Keratinocyte (primary cell): Measurements from ENCODE around the gene NFE2L1. TPM values are rescaled to one million over a fixed set of nuclear protein-coding genes. Genes with fewer than 3 reads are reported as not detected.
A peak's percentile ranks its signal among the peaks of the same experiment; 100 is the strongest.

Experiments used
- DNase-seq: peaks from one replicate; pipeline ENCODE4 v3.0.0-alpha.2; 2011; ENCODE audit warnings: low read depth, missing footprints, low spot score
- FAIRE-seq: peaks from 2 replicates; lab custom pipeline; 2011; peaks lifted over from hg19 to GRCh38; lab: Jason Lieb, UNC
- H2AFZ ChIP-seq: 2 replicates; pipeline ENCODE4 v1.6.0; 2012; ENCODE audit warnings: low read length, control low read depth, inconsistent platforms; ENCODE audit not compliant: control insufficient read depth
- H3K27ac ChIP-seq: 2 replicates; pipeline ENCODE4 v1.5.1; 2011; ENCODE audit warnings: low read length; ENCODE audit not compliant: control insufficient read depth, insufficient read depth
- H3K27me3 ChIP-seq: 3 replicates; pipeline ENCODE4 v1.6.0; 2011; ENCODE audit warnings: low read length; ENCODE audit not compliant: control insufficient read depth, insufficient read depth; ENCODE audit errors: extremely low read depth
- H3K36me3 ChIP-seq, 2 experiments: 2 replicates in 1 of 2; 3 replicates in 1 of 2; pipeline ENCODE4 v1.5.1; 2011; ENCODE audit warnings: low read length in 2 of 2, mild to moderate bottlenecking in 1 of 2; ENCODE audit not compliant: control insufficient read depth in 2 of 2, insufficient read depth in 2 of 2; ENCODE audit errors: extremely low read depth in 1 of 2
- H3K4me1 ChIP-seq: 3 replicates; pipeline ENCODE4 v1.5.1; 2011; ENCODE audit warnings: low read length; ENCODE audit not compliant: control insufficient read depth, insufficient read depth; ENCODE audit errors: extremely low read depth
- H3K4me2 ChIP-seq: 3 replicates; pipeline ENCODE4 v1.6.0; 2011; ENCODE audit warnings: low read depth, low read length; ENCODE audit not compliant: control insufficient read depth, insufficient read depth; ENCODE audit errors: extremely low read depth
- H3K4me3 ChIP-seq, 3 experiments: fragments of 200-600 bp in 1 of 3; sonication (generic) in 1 of 3; 2 replicates in 2 of 3; 3 replicates in 1 of 3; pipeline ENCODE4 v1.5.1; 2011 to 2016; ENCODE audit warnings: low read length in 3 of 3, mild to moderate bottlenecking in 3 of 3, control low read depth in 2 of 3, inconsistent platforms in 1 of 3, low read depth in 1 of 3, mixed read lengths in 1 of 3, mixed run types in 1 of 3, moderate library complexity in 1 of 3; ENCODE audit not compliant: control insufficient read depth in 2 of 3, insufficient read depth in 2 of 3; ENCODE audit errors: extremely low read depth in 1 of 3
- H3K79me2 ChIP-seq: 2 replicates; pipeline ENCODE4 v1.6.0; 2012; ENCODE audit warnings: low read length; ENCODE audit not compliant: control insufficient read depth, insufficient read depth
- H3K9ac ChIP-seq: 3 replicates; pipeline ENCODE4 v1.6.0; 2011; ENCODE audit warnings: low read length; ENCODE audit not compliant: control insufficient read depth, insufficient read depth; ENCODE audit errors: extremely low read depth
- H3K9me1 ChIP-seq: 3 replicates; pipeline ENCODE4 v1.6.0; 2011; ENCODE audit warnings: low read length; ENCODE audit not compliant: control insufficient read depth, insufficient read depth; ENCODE audit errors: extremely low read depth
- H3K9me3 ChIP-seq: 2 replicates; pipeline ENCODE4 v1.5.1; 2012; ENCODE audit warnings: low read depth, low read length; ENCODE audit not compliant: control insufficient read depth
- H4K20me1 ChIP-seq: 3 replicates; pipeline ENCODE4 v1.6.0; 2011; ENCODE audit warnings: low read length; ENCODE audit not compliant: control insufficient read depth, insufficient read depth; ENCODE audit errors: extremely low read depth
- EZH2 ChIP-seq: IDR thresholded peaks from one replicate; pipeline ENCODE4 v1.6.1; 2012; ENCODE audit warnings: inconsistent platforms, mild to moderate bottlenecking, low read length, moderate library complexity
- dilution Hi-C: fragments of 300-500 bp; cut with MboI; formaldehyde crosslinking; loops from one replicate; pipeline ENCODE4 v1.7.0; 2020; ENCODE audit warnings: low sequenced_read_pairs; ENCODE audit not compliant: extremely low pct_ligation_motif_present
- polyA plus RNA-seq, 5 experiments: library from polyadenylated mRNA; depleted of rRNA in 3 of 5; stranded (reverse) in 3 of 5; stranded (forward) in 1 of 5; unstranded in 1 of 5; fragments of >200 nt; gene quantifications; 1 replicate in 1 of 5; 2 replicates in 3 of 5; 3 replicates in 1 of 5; pipeline versions ENCODE4 v1.2.1 to v1.2.3, GENCODE V29; 2011 to 2012; ENCODE audit warnings: missing spikeins in 2 of 5, low read depth in 1 of 5, low replicate concordance in 1 of 5
- TF ChIP-seq, protein P1 (sequence below), 3 experiments: IDR thresholded peaks in 1 of 3; conservative IDR thresholded peaks in 1 of 3; optimal IDR thresholded peaks in 1 of 3; 2 replicates in 2 of 3; 3 replicates in 1 of 3; pipeline versions ENCODE3 to v1.5.1; 2011; ENCODE audit warnings: low read length in 3 of 3, mild to moderate bottlenecking in 3 of 3, moderate library complexity in 2 of 3, control low read depth in 1 of 3, inconsistent platforms in 1 of 3; ENCODE audit not compliant: insufficient read depth in 2 of 3; ENCODE audit errors: extremely low read depth in 1 of 3

Gene NFE2L1
- polyA plus RNA-seq, 1 donor (not counting 4 experiments of a cell fraction or from before 2014, with no cell fraction given), result 208 TPM

DNA sequence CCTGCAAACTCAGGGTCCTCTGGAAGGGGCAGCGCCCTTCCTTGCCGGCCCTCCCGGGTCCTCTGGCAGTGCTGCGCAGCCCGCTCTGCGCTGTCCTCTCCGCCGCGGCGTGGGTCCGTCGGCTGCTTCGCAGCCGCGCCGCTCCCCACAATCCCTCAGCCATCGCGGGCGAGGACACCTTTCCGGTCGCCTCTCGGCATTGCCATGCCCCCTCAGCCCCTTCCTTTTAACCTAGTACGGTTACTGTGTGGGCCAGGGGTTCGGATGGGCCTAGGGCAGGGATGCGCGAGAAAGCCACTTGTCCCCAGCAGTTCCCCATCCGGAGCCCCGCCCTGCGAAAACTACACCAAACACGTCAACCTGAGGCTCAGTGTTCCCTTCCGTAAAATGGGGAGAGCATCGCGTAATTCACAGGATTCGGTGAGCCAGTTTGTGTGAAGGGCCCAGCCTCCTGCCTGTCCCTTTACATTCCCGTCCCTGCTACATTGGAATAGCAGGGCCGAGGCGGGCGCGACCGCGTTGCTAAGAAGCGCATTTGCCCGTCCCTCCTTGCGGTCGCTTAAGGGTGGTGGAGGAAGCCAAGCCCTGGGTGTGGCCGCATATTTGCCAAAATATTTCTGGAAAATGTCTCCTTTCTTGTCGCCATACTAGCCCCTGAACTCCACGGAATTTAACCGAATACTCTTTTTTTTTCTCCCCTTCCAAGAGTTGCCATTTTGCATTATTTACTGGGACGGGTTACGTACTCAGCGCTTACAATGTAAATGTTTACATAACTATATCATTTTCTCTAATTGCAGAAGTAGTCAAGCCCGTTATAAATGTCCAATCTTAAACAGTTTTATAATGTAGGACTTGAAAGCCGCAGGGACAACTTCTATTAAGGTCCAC, 23.8 kb upstream of the NFE2L1 start:
- FAIRE-seq, result no peak
- Histone ChIP-seq H3K9me3 (no peaks in the 10 kb centered on the region), H3K4me3 (peak overlapping the region; percentile 31 to 78 (median 66)), H3K9me1 (peaks cover 3% of the 10 kb centered on the region), H3K36me3 (no peaks in the 10 kb centered on the region), H2AFZ (peak overlapping the region; percentile 65), H3K4me1 (peaks cover 40% of the 10 kb centered on the region), H3K9ac (peak overlapping the region; percentile 73), H3K79me2 (no peaks in the 10 kb centered on the region), H3K27ac (peak overlapping the region; percentile 73), H3K27me3 (no peaks in the 10 kb centered on the region), H4K20me1 (no peaks in the 10 kb centered on the region), H3K4me2 (peak overlapping the region; percentile 96)
- DNase-seq, result no peak
- TF ChIP-seq, protein P1, sequence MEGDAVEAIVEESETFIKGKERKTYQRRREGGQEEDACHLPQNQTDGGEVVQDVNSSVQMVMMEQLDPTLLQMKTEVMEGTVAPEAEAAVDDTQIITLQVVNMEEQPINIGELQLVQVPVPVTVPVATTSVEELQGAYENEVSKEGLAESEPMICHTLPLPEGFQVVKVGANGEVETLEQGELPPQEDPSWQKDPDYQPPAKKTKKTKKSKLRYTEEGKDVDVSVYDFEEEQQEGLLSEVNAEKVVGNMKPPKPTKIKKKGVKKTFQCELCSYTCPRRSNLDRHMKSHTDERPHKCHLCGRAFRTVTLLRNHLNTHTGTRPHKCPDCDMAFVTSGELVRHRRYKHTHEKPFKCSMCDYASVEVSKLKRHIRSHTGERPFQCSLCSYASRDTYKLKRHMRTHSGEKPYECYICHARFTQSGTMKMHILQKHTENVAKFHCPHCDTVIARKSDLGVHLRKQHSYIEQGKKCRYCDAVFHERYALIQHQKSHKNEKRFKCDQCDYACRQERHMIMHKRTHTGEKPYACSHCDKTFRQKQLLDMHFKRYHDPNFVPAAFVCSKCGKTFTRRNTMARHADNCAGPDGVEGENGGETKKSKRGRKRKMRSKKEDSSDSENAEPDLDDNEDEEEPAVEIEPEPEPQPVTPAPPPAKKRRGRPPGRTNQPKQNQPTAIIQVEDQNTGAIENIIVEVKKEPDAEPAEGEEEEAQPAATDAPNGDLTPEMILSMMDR (optimal IDR thresholded peaks at IDR 0.05 in 1 of 3, IDR thresholded peaks at IDR 0.05 in 1 of 3, conservative IDR thresholded peaks at IDR 0.05 in 1 of 3; ENCODE audit: extremely low read depth in 1 of 3, insufficient read depth in 2 of 3, low read length in 3 of 3), result no peak
- no peak for TF ChIP-seq EZH2
- dilution Hi-C loops, result no loop called here

DNA sequence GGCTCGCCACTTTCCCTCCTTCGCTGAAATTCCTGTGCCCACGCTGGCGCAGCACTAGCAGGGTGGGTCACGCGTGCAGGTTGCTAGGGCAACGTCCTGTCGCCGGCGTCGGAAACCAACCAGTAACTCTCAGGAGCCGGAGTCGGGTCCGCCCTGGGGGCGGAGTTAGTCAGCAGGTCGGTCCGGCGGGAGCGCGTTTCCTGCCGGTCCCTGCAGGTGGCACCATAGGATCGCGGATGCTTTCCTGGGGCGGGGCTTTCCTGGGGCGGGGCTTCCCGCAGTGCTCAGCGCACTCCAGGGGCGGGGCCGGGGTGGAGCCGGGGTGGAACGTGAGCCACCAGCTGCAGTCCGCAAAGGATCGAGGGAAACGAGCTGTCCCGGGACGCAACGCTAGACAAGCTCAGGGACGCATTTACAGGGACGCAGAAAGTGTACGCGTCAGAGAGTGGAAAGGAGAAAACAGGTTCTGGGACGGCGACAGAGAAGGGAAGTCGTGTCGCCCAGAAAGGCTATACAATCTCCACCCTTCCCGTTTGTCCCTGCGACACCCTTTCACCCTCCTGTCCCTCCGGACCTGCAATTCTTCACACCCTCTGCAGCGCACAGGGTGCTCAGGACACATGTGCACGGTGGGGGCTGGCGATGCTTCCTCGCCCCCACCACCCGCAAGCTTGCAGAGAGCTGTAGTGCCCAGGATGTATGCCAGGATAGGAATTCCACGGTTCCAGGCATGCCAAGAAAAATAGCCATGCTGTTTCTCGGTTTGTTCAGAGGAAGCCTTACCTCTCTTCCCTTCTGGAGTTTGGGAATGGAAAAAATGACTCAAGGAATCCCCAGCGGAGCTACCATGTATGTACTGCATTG, 22.9 kb upstream of the NFE2L1 start:
- Histone ChIP-seq H3K27me3 (no peaks in the 10 kb centered on the region), H3K9me3 (no peaks in the 10 kb centered on the region), H3K4me1 (peaks cover 42% of the 10 kb centered on the region), H4K20me1 (no peaks in the 10 kb centered on the region), H2AFZ (peak overlapping the region; percentile 86), H3K27ac (peak overlapping the region; percentile 85), H3K4me3 (peak overlapping the region; percentile 39 to 89 (median 66)), H3K36me3 (no peaks in the 10 kb centered on the region), H3K79me2 (no peaks in the 10 kb centered on the region), H3K4me2 (peak overlapping the region; percentile 97), H3K9ac (peak overlapping the region; percentile 73), H3K9me1 (peaks cover 3% of the 10 kb centered on the region)
- TF ChIP-seq EZH2, result no peak
- TF ChIP-seq, protein P1 (optimal IDR thresholded peaks at IDR 0.05 in 1 of 3, IDR thresholded peaks at IDR 0.05 in 1 of 3, conservative IDR thresholded peaks at IDR 0.05 in 1 of 3; ENCODE audit: extremely low read depth in 1 of 3, insufficient read depth in 2 of 3, low read length in 3 of 3), result peak; percentile 56 to 94 (median 92)
- DNase-seq, result peak; percentile 89
- FAIRE-seq, result peak; percentile 5
- dilution Hi-C loops, result no loop called here
